ENCODE data around the gene ATP6V0E1. TPM values are rescaled to one million over a fixed set of nuclear protein-coding genes. Genes with fewer than 3 reads are reported as not detected.

ATP6V0E1 gene
- total and polyA plus RNA-seq, 2 experiments from 2014 or later = 75.9 to 250 TPM

- no peak for TF ChIP-seq STAT1 (IDR thresholded peaks at IDR 0.05; ENCODE audit: unreplicated experiment)
- TF ChIP-seq POLR2AphosphoS5 (IDR thresholded peaks at IDR 0.05; ENCODE audit: low read depth) = no peak
- TF ChIP-seq ZNF114 (CRISPR knock-in tag; IDR thresholded peaks at IDR 0.05) = no peak
- no peak for TF ChIP-seq EZH2 (IDR thresholded peaks at IDR 0.05; ENCODE audit: low read depth, unreplicated experiment)
- no peak for TF ChIP-seq CREB1 (CRISPR knock-in tag; IDR thresholded peaks at IDR 0.05; ENCODE audit: low read depth)
- no peak for TF ChIP-seq CTCF (conservative IDR thresholded peaks at IDR 0.05; ENCODE audit: low read depth in 2 of 2)
- TF ChIP-seq JUNB (IDR thresholded peaks at IDR 0.05; ENCODE audit: unreplicated experiment) = no peak
- TF ChIP-seq, protein P1, sequence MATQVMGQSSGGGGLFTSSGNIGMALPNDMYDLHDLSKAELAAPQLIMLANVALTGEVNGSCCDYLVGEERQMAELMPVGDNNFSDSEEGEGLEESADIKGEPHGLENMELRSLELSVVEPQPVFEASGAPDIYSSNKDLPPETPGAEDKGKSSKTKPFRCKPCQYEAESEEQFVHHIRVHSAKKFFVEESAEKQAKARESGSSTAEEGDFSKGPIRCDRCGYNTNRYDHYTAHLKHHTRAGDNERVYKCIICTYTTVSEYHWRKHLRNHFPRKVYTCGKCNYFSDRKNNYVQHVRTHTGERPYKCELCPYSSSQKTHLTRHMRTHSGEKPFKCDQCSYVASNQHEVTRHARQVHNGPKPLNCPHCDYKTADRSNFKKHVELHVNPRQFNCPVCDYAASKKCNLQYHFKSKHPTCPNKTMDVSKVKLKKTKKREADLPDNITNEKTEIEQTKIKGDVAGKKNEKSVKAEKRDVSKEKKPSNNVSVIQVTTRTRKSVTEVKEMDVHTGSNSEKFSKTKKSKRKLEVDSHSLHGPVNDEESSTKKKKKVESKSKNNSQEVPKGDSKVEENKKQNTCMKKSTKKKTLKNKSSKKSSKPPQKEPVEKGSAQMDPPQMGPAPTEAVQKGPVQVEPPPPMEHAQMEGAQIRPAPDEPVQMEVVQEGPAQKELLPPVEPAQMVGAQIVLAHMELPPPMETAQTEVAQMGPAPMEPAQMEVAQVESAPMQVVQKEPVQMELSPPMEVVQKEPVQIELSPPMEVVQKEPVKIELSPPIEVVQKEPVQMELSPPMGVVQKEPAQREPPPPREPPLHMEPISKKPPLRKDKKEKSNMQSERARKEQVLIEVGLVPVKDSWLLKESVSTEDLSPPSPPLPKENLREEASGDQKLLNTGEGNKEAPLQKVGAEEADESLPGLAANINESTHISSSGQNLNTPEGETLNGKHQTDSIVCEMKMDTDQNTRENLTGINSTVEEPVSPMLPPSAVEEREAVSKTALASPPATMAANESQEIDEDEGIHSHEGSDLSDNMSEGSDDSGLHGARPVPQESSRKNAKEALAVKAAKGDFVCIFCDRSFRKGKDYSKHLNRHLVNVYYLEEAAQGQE (IDR thresholded peaks at IDR 0.05; ENCODE audit: unreplicated experiment) = no peak
- no peak for TF ChIP-seq ZNF331 (CRISPR knock-in tag; IDR thresholded peaks at IDR 0.05; ENCODE audit: low read depth)
- Histone ChIP-seq H4K20me1 (replicated peaks; ENCODE audit: insufficient read depth) (peaks cover 12% of the 10 kb centered on the region; the same call in 1 of the 2 replicates), H3K79me2 (replicated peaks; ENCODE audit: insufficient read depth) (peaks cover 56% of the 10 kb centered on the region), H2AFZ (no peak overlapping the region), H3K27ac (ENCODE audit: low read depth) (no peak overlapping the region), H3K4me2 (no peak overlapping the region), H3K4me3 (no peak overlapping the region), H3F3A (replicated peaks; ENCODE audit: low read depth) (no peaks in the 10 kb centered on the region), H3K36me3 (ENCODE audit: insufficient read depth) (no peaks in the 10 kb centered on the region), H3K4me1 (ENCODE audit: insufficient read depth) (peaks cover 7% of the 10 kb centered on the region), H3K27me3 (ENCODE audit: insufficient read depth) (no peaks in the 10 kb centered on the region), H3K9me2 (ENCODE audit: insufficient read depth) (no peaks in the 10 kb centered on the region)
- Mint-ChIP-seq H3K4me3 (no peak overlapping the region), H3K27me3 (ENCODE audit: insufficient read depth, low read depth, poor library complexity) (no peaks in the 10 kb centered on the region), H3K4me1 (no peaks in the 10 kb centered on the region), H3K36me3 (ENCODE audit: low read depth) (peaks cover 6% of the 10 kb centered on the region; the same call in 2 of the 3 replicates), H3K9me3 (no peaks in the 10 kb centered on the region), H3K27ac (no peak overlapping the region)
- DNase-seq (ENCODE audit: low spot score) = no peak
- ATAC-seq = no peak
Measured at GRCh38 chr5:173027905-173028304, 44.3 kb downstream of the ATP6V0E1 start.

DNA sequence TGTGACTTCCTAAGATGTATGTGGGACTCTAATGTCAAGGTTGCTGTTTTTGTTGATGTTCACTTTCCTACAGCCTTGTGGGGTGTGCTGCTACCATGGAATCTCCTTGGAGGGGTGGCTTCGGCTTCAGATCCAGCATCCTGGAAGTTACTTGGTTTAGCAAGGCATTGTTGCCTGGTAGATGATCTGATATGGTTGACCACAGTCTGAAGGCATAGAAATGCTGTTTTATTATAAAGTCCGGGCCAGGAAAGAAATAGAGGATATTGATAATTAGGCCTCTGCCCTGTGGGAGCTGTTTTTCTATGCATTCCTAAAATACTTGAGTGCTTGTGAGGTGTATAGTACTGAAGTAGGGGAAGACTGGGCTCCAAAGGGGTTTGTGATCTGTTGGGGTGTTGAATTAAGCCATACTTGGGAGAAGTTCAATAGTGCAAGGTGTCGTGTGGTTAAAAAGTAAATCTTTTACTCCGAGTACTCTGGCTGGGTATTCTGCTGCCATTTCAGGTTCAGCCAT lies 45.3 kb downstream of the ATP6V0E1 start:
- Mint-ChIP-seq H3K4me1 (no peaks in the 10 kb centered on the region), H3K27me3 (ENCODE audit: insufficient read depth, low read depth, poor library complexity) (no peaks in the 10 kb centered on the region), H3K27ac (no peak overlapping the region), H3K9me3 (no peaks in the 10 kb centered on the region), H3K36me3 (ENCODE audit: low read depth) (peaks cover 6% of the 10 kb centered on the region; the same call in 2 of the 3 replicates), H3K4me3 (no peak overlapping the region)
- 0 out of 2 replicates have a peak overlapping the region, but pooled peaks have one; percentile 41 for H3K4me2 ChIP-seq
- ATAC-seq = peak; percentile 59
- DNase-seq (ENCODE audit: low spot score) = no peak
- no peaks in the 10 kb centered on the region for H3K27me3 ChIP-seq (ENCODE audit: insufficient read depth)
- no peaks in the 10 kb centered on the region for H3K36me3 ChIP-seq (ENCODE audit: insufficient read depth)
- H3K4me3 ChIP-seq = no peak overlapping the region
- H2AFZ ChIP-seq = no peak overlapping the region
- H3K4me1 ChIP-seq (ENCODE audit: insufficient read depth) = peaks cover 7% of the 10 kb centered on the region
- no peaks in the 10 kb centered on the region for H3K9me2 ChIP-seq (ENCODE audit: insufficient read depth)
- peaks cover 12% of the 10 kb centered on the region; the same call in 1 of the 2 replicates for H4K20me1 ChIP-seq (replicated peaks; ENCODE audit: insufficient read depth)
- H3K27ac ChIP-seq (ENCODE audit: low read depth) = peak overlapping the region; percentile 78; the same call in 1 of the 2 replicates
- H3F3A ChIP-seq (replicated peaks; ENCODE audit: low read depth) = no peaks in the 10 kb centered on the region
- H3K79me2 ChIP-seq (replicated peaks; ENCODE audit: insufficient read depth) = peaks cover 46% of the 10 kb centered on the region
- TF ChIP-seq NANOG (IDR thresholded peaks at IDR 0.05; ENCODE audit: borderline replicate concordance) = no peak
- TF ChIP-seq JUNB (IDR thresholded peaks at IDR 0.05; ENCODE audit: unreplicated experiment) = no peak
- TF ChIP-seq EZH2 (IDR thresholded peaks at IDR 0.05; ENCODE audit: low read depth, unreplicated experiment) = no peak
- TF ChIP-seq, protein P1 (IDR thresholded peaks at IDR 0.05; ENCODE audit: unreplicated experiment) = no peak
- TF ChIP-seq ZNF114 (CRISPR knock-in tag; IDR thresholded peaks at IDR 0.05) = no peak
- TF ChIP-seq CREB1 (CRISPR knock-in tag; IDR thresholded peaks at IDR 0.05; ENCODE audit: low read depth) = no peak
- TF ChIP-seq STAT1 (IDR thresholded peaks at IDR 0.05; ENCODE audit: unreplicated experiment) = no peak
- TF ChIP-seq POLR2AphosphoS5 (IDR thresholded peaks at IDR 0.05; ENCODE audit: low read depth) = no peak
- no peak for TF ChIP-seq EZH2phosphoT487 (IDR thresholded peaks at IDR 0.05; ENCODE audit: unreplicated experiment)
- TF ChIP-seq, protein P2, sequence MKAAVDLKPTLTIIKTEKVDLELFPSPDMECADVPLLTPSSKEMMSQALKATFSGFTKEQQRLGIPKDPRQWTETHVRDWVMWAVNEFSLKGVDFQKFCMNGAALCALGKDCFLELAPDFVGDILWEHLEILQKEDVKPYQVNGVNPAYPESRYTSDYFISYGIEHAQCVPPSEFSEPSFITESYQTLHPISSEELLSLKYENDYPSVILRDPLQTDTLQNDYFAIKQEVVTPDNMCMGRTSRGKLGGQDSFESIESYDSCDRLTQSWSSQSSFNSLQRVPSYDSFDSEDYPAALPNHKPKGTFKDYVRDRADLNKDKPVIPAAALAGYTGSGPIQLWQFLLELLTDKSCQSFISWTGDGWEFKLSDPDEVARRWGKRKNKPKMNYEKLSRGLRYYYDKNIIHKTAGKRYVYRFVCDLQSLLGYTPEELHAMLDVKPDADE (IDR thresholded peaks at IDR 0.05) = no peak

All from GM23338 (cell line).